ENCODE data around the gene FOLR3.

DNA sequence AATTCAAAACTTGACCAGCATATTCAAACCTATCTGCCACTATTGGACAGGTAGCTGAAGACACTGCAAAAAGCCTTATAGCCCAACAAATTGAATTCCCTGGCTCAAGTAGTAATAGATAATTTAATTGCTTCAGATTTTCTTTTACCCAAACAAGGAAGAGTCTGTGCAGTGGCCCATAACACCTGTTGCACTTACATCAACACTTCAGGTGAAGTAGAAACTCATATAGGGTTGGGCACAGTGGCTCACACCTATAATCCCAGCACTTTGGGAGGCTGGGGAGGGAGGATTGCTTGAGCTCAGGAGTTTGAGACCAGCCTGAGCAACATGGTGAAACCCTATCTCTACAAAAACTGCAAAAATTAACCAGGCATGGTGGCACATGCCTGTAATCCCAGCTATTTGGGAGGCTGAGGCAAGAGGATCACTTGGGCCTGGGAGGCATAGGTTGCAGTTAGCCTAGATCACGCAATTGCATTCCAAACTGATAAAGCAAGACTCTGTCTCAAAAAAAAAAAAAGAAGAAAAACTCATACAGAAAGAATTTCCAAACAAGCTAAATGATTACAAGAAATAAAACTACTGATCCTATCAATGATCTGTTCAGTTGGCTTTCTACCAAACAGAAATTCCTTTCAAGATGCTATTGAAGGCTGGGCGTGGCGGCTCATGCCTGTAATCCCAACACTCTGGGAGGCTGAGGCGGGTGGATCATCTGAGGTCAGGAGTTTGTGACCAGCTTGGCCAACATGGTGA is 9.5 kb downstream of the FOLR3 start:
- TF ChIP-seq, protein P1, sequence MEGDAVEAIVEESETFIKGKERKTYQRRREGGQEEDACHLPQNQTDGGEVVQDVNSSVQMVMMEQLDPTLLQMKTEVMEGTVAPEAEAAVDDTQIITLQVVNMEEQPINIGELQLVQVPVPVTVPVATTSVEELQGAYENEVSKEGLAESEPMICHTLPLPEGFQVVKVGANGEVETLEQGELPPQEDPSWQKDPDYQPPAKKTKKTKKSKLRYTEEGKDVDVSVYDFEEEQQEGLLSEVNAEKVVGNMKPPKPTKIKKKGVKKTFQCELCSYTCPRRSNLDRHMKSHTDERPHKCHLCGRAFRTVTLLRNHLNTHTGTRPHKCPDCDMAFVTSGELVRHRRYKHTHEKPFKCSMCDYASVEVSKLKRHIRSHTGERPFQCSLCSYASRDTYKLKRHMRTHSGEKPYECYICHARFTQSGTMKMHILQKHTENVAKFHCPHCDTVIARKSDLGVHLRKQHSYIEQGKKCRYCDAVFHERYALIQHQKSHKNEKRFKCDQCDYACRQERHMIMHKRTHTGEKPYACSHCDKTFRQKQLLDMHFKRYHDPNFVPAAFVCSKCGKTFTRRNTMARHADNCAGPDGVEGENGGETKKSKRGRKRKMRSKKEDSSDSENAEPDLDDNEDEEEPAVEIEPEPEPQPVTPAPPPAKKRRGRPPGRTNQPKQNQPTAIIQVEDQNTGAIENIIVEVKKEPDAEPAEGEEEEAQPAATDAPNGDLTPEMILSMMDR (IDR thresholded peaks at IDR 0.05) = no peak
- no peak for TF ChIP-seq POLR2A (IDR thresholded peaks at IDR 0.05)

Data from thyroid gland (tissue), 4 donors.